A549 (cell line): ENCODE results near the gene ANG.

ENCODE experiments used
- BCL3 ChIP-seq: fragments of >200 bp; sonication (Bioruptor Twin); formaldehyde crosslinking; IDR thresholded peaks from 3 replicates; pipeline ENCODE4 v1.6.1; 2016
- CTCF ChIP-seq: fragments of >200 bp; sonication (Bioruptor Twin); formaldehyde crosslinking; IDR thresholded peaks from 3 replicates; pipeline ENCODE4 v1.5.1; 2016
- EP300 ChIP-seq, 2 experiments: fragments of >200 bp; sonication (Bioruptor Twin); formaldehyde crosslinking; IDR thresholded peaks; 2 replicates in 1 of 2; 3 replicates in 1 of 2; pipeline ENCODE4 v1.6.1; 2016 to 2017
- FOSL2 ChIP-seq, 2 experiments: fragments of 450-650 bp in 1 of 2; fragments of >200 bp in 1 of 2; sonication (Bioruptor Twin) in 1 of 2; formaldehyde crosslinking; IDR thresholded peaks; 2 replicates each; pipeline versions ENCODE4 v1.5.0 to v1.6.1; 2016 to 2020; ENCODE audit warnings: mild to moderate bottlenecking in 1 of 2, moderate library complexity in 1 of 2
- HMGXB4 ChIP-seq: fragments of 250-450 bp; sonication (Bioruptor Pico); IDR thresholded peaks from 2 replicates; pipeline ENCODE4 v1.5.0; 2021; ENCODE audit warnings: mild to moderate bottlenecking, moderate library complexity, borderline replicate concordance
- KDM5A ChIP-seq: fragments of 200-600 bp; sonication (generic); IDR thresholded peaks from 2 replicates; pipeline ENCODE4 v1.6.1; 2016; ENCODE audit warnings: antibody characterized with exemption, mild to moderate bottlenecking
- MAX ChIP-seq: IDR thresholded peaks from 2 replicates; pipeline ENCODE4 v1.6.1; 2012
- NFE2L2 ChIP-seq: fragments of 150-350 bp; conservative IDR thresholded peaks from 2 replicates; pipeline ENCODE4 v1.6.1; 2014; ENCODE audit warnings: low read length
- POLR2A ChIP-seq: IDR thresholded peaks from 2 replicates; pipeline ENCODE4 v1.6.1; 2012; ENCODE audit warnings: mild to moderate bottlenecking, low read length
- RAD21 ChIP-seq, 2 experiments: fragments of >200 bp in 1 of 2; sonication (Bioruptor Twin) in 1 of 2; formaldehyde crosslinking in 1 of 2; IDR thresholded peaks in 1 of 2; conservative IDR thresholded peaks in 1 of 2; 2 replicates in 1 of 2; 3 replicates in 1 of 2; pipeline ENCODE4 v1.6.1; 2012 to 2018; ENCODE audit warnings: inconsistent platforms in 1 of 2
- SMC3 ChIP-seq: fragments of >200 bp; sonication (Bioruptor Twin); formaldehyde crosslinking; IDR thresholded peaks from 3 replicates; pipeline ENCODE4 v1.6.1; 2018; ENCODE audit warnings: inconsistent platforms
- TP53 ChIP-seq: fragments of 250-450 bp; sonication (Bioruptor Pico); IDR thresholded peaks from 2 replicates; pipeline ENCODE4 v1.5.0; 2021; ENCODE audit warnings: mild to moderate bottlenecking, moderate library complexity
- USF2 ChIP-seq: fragments of 450-650 bp; IDR thresholded peaks from 2 replicates; pipeline ENCODE4 v1.6.1; 2014; ENCODE audit warnings: antibody characterized with exemption
- ZFP36 ChIP-seq: fragments of 450-650 bp; IDR thresholded peaks from 2 replicates; pipeline ENCODE4 v1.6.1; 2014; ENCODE audit warnings: borderline replicate concordance; ENCODE audit not compliant: partially characterized antibody

- TF ChIP-seq POLR2A (no peak), EP300 (IDR thresholded peaks at IDR 0.05) (no peak), BCL3 (no peak), CTCF (no peak), NFE2L2 (no peak), SMC3 (no peak), HMGXB4 (CRISPR knock-in tag) (no peak), TP53 (CRISPR knock-in tag) (no peak), MAX (no peak), RAD21 (conservative IDR thresholded peaks at IDR 0.05 in 1 of 2, IDR thresholded peaks at IDR 0.05 in 1 of 2) (no peak), KDM5A (no peak), USF2 (no peak), ZFP36 (no peak), FOSL2 (IDR thresholded peaks at IDR 0.05) (no peak), FOSL2 (CRISPR knock-in tag; IDR thresholded peaks at IDR 0.05) (no peak)
Measured at GRCh38 chr14:20711685-20712084, 23.1 kb downstream of the ANG start.
